HG03460 (cell line): Measurements from ENCODE around the gene FMC1.

Source experiments
- ATAC-seq: cut with Tn5 transposase; IDR thresholded peaks from one replicate; pipeline ENCODE4 v1.9.1; 2021; ENCODE audit not compliant: unreplicated experiment

The FMC1 gene

DNA sequence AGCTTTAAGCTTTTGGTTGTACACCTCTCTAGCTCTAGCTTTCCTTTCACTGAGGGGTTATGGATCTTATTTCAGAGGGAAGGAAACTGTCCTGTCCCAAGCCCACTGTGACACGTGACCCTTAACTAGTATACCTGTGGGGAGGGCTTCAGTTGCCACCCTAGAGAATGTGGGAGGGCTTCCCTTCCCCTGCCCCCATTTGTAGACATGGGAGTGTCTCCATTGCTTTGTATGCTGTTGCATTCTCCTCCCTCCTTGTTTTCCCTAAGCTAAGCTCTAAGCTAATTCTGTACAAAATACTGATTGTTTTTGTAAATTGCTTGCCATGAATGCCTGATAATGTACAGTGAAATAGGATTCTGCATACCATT, 29.8 kb downstream of the FMC1 start:
- no peak for ATAC-seq

DNA sequence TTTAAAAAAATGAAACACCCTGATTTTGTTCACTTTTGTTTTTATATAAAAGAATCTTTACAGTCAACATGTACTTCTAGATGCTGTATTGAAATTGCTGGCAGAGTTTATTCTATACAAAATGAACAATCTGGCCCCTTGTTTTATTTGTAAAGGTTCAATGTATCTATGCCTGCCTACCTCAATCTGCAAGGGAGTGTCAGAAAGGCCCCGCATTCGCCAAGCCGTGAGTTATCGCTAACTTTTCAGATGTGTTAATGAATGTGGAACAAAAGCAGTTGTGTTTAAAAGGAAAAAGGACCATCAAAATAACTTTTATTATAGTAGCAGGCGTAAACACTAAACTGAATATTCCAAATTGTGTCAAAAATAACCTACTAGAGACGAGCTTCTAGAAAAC, 33.1 kb downstream of the FMC1 start:
- ATAC-seq = no peak

DNA sequence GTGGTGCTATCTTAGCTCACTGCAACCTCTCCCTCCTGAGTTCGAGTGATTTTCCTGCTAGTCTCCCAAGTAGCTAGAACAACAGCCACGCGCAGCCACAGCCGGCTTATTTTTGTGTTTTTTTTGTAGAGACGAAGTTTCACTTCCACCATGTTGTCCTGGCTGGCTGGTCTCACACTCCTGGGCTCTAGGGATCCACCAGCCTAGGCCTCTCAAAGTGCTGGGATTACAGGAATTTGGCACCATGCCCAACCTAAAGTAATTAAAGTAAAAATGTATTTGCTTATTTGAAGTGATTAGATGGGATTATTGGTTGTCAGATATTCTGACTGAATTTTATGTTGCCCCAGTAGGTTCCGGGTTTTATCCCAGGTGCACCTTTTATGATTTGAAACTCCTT, 41.3 kb downstream of the FMC1 start:
- ATAC-seq = no peak

DNA sequence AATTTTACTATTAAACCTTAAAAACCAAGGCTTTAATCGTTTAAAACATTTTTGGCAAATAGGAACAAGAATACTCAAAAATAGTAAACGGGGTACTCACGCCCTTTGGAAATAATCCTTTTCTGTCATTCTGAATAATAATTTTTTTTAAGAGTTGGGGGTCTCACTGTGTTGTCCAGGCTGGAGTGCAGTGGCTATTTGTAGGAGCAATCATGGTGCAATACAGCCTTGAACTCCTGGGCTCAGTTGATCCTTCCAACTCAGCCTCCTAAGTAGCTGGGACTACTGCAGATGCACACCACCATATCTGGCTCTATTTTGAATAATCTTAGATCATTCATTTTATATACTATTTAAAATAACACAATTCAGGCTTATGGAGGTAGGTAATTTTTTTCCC, 43.5 kb downstream of the FMC1 start:
- ATAC-seq = no peak

DNA sequence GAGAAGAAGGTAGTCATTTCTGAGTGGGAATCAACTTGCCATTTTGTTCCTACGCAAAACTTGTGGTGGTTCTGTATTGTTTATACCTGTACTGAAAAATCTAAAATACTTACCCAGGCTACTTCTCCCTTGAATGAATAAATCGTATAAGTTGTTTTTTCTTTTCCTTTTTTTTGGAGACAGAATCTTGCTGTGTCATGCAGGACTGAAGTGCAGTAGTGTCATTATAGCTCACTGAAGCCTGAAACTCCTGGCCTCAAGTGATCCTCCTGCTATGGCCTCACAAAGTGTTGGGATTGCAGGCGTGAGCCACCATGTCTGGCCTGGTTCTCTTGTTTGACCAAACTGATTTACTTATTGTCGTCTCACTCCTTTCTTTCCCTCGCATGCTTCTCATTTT, 46.5 kb downstream of the FMC1 start:
- ATAC-seq = no peak

DNA sequence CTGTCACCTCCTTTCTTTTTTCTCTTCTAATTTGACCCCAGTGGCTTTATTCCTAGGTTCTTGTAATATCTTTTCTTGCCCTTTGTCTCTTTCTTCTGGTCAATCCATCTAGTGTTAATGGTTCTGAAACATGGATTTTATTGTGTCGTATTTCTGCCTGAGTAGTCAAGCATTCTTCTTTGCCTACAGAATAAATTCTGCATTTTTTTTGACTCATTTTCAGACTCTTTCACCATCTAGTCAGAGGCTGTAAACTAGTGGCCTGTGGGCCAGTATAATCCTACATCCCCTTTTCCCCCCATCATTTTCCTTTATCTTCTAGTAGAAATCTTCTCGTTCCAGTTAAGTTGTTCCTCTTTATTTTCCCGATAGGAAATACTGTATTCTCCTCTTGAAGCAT, 48.0 kb downstream of the FMC1 start:
- ATAC-seq = no peak

DNA sequence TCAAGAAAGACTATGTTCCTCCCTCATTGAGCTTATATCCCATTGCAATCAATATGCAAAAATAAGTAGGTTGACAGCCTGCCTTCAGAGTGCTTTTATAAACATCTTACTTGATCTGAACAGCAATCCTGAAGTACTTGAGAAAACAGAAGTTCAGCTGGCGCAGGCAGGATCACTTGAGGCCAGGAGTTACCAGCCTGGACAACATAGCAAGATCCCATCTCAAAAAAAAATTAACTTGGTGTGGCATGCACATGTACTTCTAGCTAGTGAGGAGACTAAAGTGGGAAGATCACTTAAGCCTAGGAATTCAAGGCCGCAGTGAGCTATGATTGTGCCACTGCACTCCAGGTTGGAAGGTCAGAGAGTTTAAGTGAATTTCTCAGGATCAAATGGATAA, 48.6 kb downstream of the FMC1 start:
- ATAC-seq = no peak

DNA sequence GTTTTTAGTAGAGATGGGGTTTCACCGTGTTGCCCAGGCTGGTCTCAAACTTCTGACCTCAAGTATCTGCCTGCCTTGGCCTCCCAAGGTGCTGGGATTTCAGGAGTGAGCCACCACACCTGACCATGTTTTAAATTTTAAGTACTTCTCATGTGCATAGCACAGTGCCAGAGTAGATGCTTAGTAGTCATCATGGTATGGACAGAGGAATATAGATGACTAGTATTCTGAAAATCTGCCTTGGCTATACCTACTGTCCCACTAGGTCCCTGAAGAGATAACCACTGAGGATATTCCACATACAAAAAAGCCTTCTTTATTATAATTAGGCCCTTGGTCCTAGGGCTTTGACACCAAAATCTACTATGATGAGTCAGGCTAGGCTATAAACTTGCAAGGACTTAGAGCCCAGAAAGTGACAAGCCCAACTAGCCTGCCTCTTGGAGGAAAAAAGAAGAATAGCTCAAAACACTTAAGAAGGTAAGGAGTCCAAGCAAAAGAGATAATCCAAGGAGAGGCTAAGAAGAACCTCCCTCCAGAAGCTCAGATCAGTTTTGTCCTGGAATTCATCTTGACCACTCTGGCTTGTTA, 52.6 kb downstream of the FMC1 start:
- ATAC-seq = no peak

DNA sequence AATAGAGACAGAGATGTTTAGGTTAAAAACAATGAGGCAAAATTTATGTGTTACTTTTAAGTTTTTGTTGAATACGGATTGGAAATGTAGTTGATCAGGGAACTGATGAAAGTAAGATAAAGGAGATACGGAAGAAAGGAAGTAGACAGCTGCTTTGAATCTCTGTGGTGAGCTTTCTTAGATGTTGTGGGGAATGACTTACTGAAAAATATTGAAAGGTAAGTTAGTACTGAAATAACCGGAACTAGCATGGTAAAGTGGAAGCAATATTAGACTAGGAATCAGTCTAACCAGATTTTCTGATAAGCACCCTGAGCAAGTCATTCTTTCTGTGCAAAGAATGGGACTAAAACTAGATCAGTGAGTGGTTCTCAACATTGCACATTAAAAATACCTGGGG, 53.4 kb downstream of the FMC1 start:
- ATAC-seq = no peak
